Endodermal cell (in vitro differentiated cells): ENCODE data around the gene PIBF1. TPM values are rescaled to one million over a fixed set of nuclear protein-coding genes. Genes with fewer than 3 reads are reported as not detected.

ENCODE experiments used
- DNase-seq: peaks from one replicate; pipeline ENCODE4 v3.0.0-alpha.2; 2017
- H3K27ac ChIP-seq: 2 replicates; pipeline ENCODE4 v1.5.1; 2013; ENCODE audit warnings: mild to moderate bottlenecking, low read depth, low read length, moderate library complexity
- H3K27me3 ChIP-seq: 2 replicates; pipeline ENCODE4 v1.6.1; 2013; ENCODE audit warnings: mild to moderate bottlenecking, low read length, moderate library complexity; ENCODE audit not compliant: insufficient read depth, control insufficient read depth, poor library complexity, severe bottlenecking
- H3K36me3 ChIP-seq: 2 replicates; pipeline ENCODE4 v1.7.0; 2013; ENCODE audit warnings: mild to moderate bottlenecking, low read length, moderate library complexity; ENCODE audit not compliant: control insufficient read depth, insufficient read depth
- H3K4me1 ChIP-seq: one replicate; pipeline ENCODE4 v1.7.0; 2013; ENCODE audit warnings: low read length; ENCODE audit not compliant: control insufficient read depth, insufficient read depth
- H3K4me3 ChIP-seq: 2 replicates; pipeline ENCODE4 v1.5.1; 2013; ENCODE audit warnings: mild to moderate bottlenecking, low read length, moderate library complexity
- H3K9ac ChIP-seq: 2 replicates; pipeline ENCODE4 v1.6.1; 2013; ENCODE audit warnings: mild to moderate bottlenecking, low read length, moderate library complexity; ENCODE audit not compliant: poor library complexity, severe bottlenecking; ENCODE audit errors: extremely low read depth
- H3K9me3 ChIP-seq: 2 replicates; pipeline ENCODE4 v1.6.1; 2013; ENCODE audit warnings: mild to moderate bottlenecking, low read length, moderate library complexity; ENCODE audit not compliant: control insufficient read depth
- H3K27ac Mint-ChIP-seq: 2 replicates; pipeline ENCODE4 v1.8.0; 2020; ENCODE audit warnings: mixed read lengths
- H3K27me3 Mint-ChIP-seq: 2 replicates; pipeline ENCODE4 v1.8.0; 2021; ENCODE audit warnings: mild to moderate bottlenecking, mixed read lengths; ENCODE audit not compliant: insufficient read depth
- H3K36me3 Mint-ChIP-seq: 2 replicates; pipeline ENCODE4 v1.8.0; 2020; ENCODE audit warnings: low read depth, mixed read lengths
- H3K4me1 Mint-ChIP-seq: 2 replicates; pipeline ENCODE4 v1.8.0; 2020; ENCODE audit warnings: mixed read lengths
- H3K4me3 Mint-ChIP-seq: 2 replicates; pipeline ENCODE4 v1.8.0; 2020; ENCODE audit warnings: mild to moderate bottlenecking, moderate library complexity, mixed read lengths
- H3K9me3 Mint-ChIP-seq: 2 replicates; pipeline ENCODE4 v1.8.0; 2020; ENCODE audit warnings: mild to moderate bottlenecking, mixed read lengths
- WGBS, 2 experiments: methylation state at CpG; one replicate each; pipeline versions ENCODE4 v1.1.5 to v1.1.7; 2013; ENCODE audit warnings: missing lambda C conversion rate in 2 of 2, mixed read lengths in 1 of 2; ENCODE audit not compliant: insufficient coverage in 1 of 2, insufficient read length in 1 of 2; 5-methylcytosine and 5-hydroxymethylcytosine counted together
- total RNA-seq, 2 donors: library from RNA; stranded (reverse); fragmentation: NEBNext Ultra II Directional in 1 of 2; extraction: Animal tissue kit (Norgen Biotek cat#: 25700) in 1 of 2; gene quantifications; 2 replicates in 1 of 2; 3 replicates in 1 of 2; pipeline ENCODE4 v1.2.1, GENCODE V29; 2021
- TF ChIP-seq, protein P1 (sequence below): fragments of 200-600 bp; sonication (generic); conservative IDR thresholded peaks from 2 replicates; pipeline ENCODE4 v1.5.0; 2021; ENCODE audit warnings: antibody characterized with exemption, mild to moderate bottlenecking

Gene PIBF1
- total RNA-seq, 2 donors from 2014 or later, result 25.6 to 35.2 TPM

- peaks cover 10% of the 10 kb centered on the region for H3K4me1 Mint-ChIP-seq
- H3K27me3 ChIP-seq, result no peaks in the 10 kb centered on the region
- H3K4me3 ChIP-seq, result no peak overlapping the region
- 93 to 95% methylated on average over 4 to 7 of the region's 8 CpGs for WGBS, 2 experiments
- no peaks in the 10 kb centered on the region for H3K4me1 ChIP-seq
- peaks cover 16% of the 10 kb centered on the region for H3K36me3 ChIP-seq
- no peak overlapping the region for H3K9ac ChIP-seq
- TF ChIP-seq, protein P1, sequence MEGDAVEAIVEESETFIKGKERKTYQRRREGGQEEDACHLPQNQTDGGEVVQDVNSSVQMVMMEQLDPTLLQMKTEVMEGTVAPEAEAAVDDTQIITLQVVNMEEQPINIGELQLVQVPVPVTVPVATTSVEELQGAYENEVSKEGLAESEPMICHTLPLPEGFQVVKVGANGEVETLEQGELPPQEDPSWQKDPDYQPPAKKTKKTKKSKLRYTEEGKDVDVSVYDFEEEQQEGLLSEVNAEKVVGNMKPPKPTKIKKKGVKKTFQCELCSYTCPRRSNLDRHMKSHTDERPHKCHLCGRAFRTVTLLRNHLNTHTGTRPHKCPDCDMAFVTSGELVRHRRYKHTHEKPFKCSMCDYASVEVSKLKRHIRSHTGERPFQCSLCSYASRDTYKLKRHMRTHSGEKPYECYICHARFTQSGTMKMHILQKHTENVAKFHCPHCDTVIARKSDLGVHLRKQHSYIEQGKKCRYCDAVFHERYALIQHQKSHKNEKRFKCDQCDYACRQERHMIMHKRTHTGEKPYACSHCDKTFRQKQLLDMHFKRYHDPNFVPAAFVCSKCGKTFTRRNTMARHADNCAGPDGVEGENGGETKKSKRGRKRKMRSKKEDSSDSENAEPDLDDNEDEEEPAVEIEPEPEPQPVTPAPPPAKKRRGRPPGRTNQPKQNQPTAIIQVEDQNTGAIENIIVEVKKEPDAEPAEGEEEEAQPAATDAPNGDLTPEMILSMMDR, result no peak
- H3K4me3 Mint-ChIP-seq, result no peak overlapping the region
- no peaks in the 10 kb centered on the region for H3K27me3 Mint-ChIP-seq
- H3K36me3 Mint-ChIP-seq, result peaks cover 17% of the 10 kb centered on the region
- peak overlapping the region; percentile 59 for H3K27ac Mint-ChIP-seq
- no peaks in the 10 kb centered on the region for H3K9me3 ChIP-seq
- DNase-seq, result no peak
- H3K9me3 Mint-ChIP-seq, result no peaks in the 10 kb centered on the region
- H3K27ac ChIP-seq, result no peak overlapping the region
Observed at GRCh38 chr13:72820156-72820897, 38.4 kb downstream of the PIBF1 start.

- no peak overlapping the region for H3K9ac ChIP-seq
- H3K9me3 ChIP-seq, result no peaks in the 10 kb centered on the region
- Mint-ChIP-seq H3K27ac (peak overlapping the region; percentile 59), H3K27me3 (no peaks in the 10 kb centered on the region), H3K9me3 (no peaks in the 10 kb centered on the region), H3K36me3 (peaks cover 15% of the 10 kb centered on the region), H3K4me3 (no peak overlapping the region), H3K4me1 (peaks cover 10% of the 10 kb centered on the region)
- H3K36me3 ChIP-seq, result peaks cover 16% of the 10 kb centered on the region
- TF ChIP-seq, protein P1, result no peak
- DNase-seq, result peak; percentile 41
- H3K27me3 ChIP-seq, result no peaks in the 10 kb centered on the region
- H3K4me1 ChIP-seq, result no peaks in the 10 kb centered on the region
- H3K27ac ChIP-seq, result no peak overlapping the region
- H3K4me3 ChIP-seq, result no peak overlapping the region
- WGBS, 2 experiments, result 43 to 80% methylated on average over 1 of the region's 1 CpG
Observed at GRCh38 chr13:72820898-72821279, 39.0 kb downstream of the PIBF1 start.

- Histone ChIP-seq H3K4me3 (no peak overlapping the region), H3K27me3 (no peaks in the 10 kb centered on the region), H3K4me1 (no peaks in the 10 kb centered on the region), H3K36me3 (peaks cover 25% of the 10 kb centered on the region), H3K9ac (no peak overlapping the region), H3K9me3 (no peaks in the 10 kb centered on the region), H3K27ac (no peak overlapping the region)
- Mint-ChIP-seq H3K27me3 (no peaks in the 10 kb centered on the region), H3K9me3 (no peaks in the 10 kb centered on the region), H3K4me3 (no peak overlapping the region), H3K36me3 (peaks cover 20% of the 10 kb centered on the region), H3K27ac (no peak overlapping the region), H3K4me1 (peaks cover 10% of the 10 kb centered on the region)
- DNase-seq, result no peak
- TF ChIP-seq, protein P1, result no peak
- no CpG with 5 or more reads among the region's 2 CpGs for WGBS, 2 experiments
Observed at GRCh38 chr13:72823081-72823480, 41.1 kb downstream of the PIBF1 start.
